ENCODE results near the gene CYP26B1. TPM values are rescaled to one million over a fixed set of nuclear protein-coding genes. Genes with fewer than 3 reads are reported as not detected.

CYP26B1 gene
- total and polyA plus RNA-seq, 4 donors = 1.1 to 4.7 (median 2.4) TPM

GRCh38 chr2:72083751-72084583, 63.7 kb downstream of the CYP26B1 start:
- Histone ChIP-seq H3K9ac (ENCODE audit: insufficient read depth in 1 of 2, low read length in 2 of 2) (no peak overlapping the region), H3K9me3 (ENCODE audit: control insufficient read depth in 4 of 4, insufficient read depth in 3 of 4, low read length in 3 of 4) (peaks cover 0 to 7% (median 0%) of the 10 kb centered on the region in 4 donors), H3K27me3 (ENCODE audit: control insufficient read depth in 3 of 3, insufficient read depth in 3 of 3, low read length in 2 of 3) (no peaks in the 10 kb centered on the region), H3K27ac (ENCODE audit: low read depth in 1 of 2, low read length in 1 of 2) (no peak overlapping the region), H3K36me3 (ENCODE audit: control insufficient read depth in 4 of 4, insufficient read depth in 4 of 4, low read length in 4 of 4) (no peaks in the 10 kb centered on the region), H3K4me1 (ENCODE audit: control insufficient read depth in 5 of 5, insufficient read depth in 5 of 5, low read length in 5 of 5) (no peaks in the 10 kb centered on the region), H3K4me3 (no peak overlapping the region)
- DNase-seq (peak in 2 of 3 donors; percentile 1 to 27), ATAC-seq (ENCODE audit: insufficient read depth, low FRiP score) (no peak)
- 83 to 86% methylated on average over 24 of the region's 24 CpGs for WGBS, 2 donors
- TF ChIP-seq CTCF (IDR thresholded peaks at IDR 0.05; ENCODE audit: control extremely low read depth, extremely low read depth) = no peak

GRCh38 chr2:72082887-72083286, 64.8 kb downstream of the CYP26B1 start:
- DNase-seq = no peak
- H3K9me3 ChIP-seq (ENCODE audit: control insufficient read depth in 4 of 4, insufficient read depth in 3 of 4, low read length in 3 of 4) = peaks cover 0 to 7% (median 0%) of the 10 kb centered on the region in 4 donors
- no peak for ATAC-seq (ENCODE audit: insufficient read depth, low FRiP score)
- no peak overlapping the region for H3K27ac ChIP-seq (ENCODE audit: low read depth in 1 of 2, low read length in 1 of 2)
- no peaks in the 10 kb centered on the region for H3K36me3 ChIP-seq (ENCODE audit: control insufficient read depth in 4 of 4, insufficient read depth in 4 of 4, low read length in 4 of 4)
- H3K27me3 ChIP-seq (ENCODE audit: control insufficient read depth in 3 of 3, insufficient read depth in 3 of 3, low read length in 2 of 3) = no peaks in the 10 kb centered on the region
- no peak for TF ChIP-seq CTCF (IDR thresholded peaks at IDR 0.05; ENCODE audit: control extremely low read depth, extremely low read depth)
- WGBS, 2 donors = 93% methylated on average over 17 of the region's 17 CpGs
- H3K4me1 ChIP-seq (ENCODE audit: control insufficient read depth in 5 of 5, insufficient read depth in 5 of 5, low read length in 5 of 5) = no peaks in the 10 kb centered on the region
- H3K9ac ChIP-seq (ENCODE audit: insufficient read depth in 1 of 2, low read length in 2 of 2) = no peak overlapping the region
- no peak overlapping the region for H3K4me3 ChIP-seq

- Histone ChIP-seq H3K27me3 (ENCODE audit: control insufficient read depth in 3 of 3, insufficient read depth in 3 of 3, low read length in 2 of 3) (no peaks in the 10 kb centered on the region), H3K4me3 (no peak overlapping the region), H3K9ac (ENCODE audit: insufficient read depth in 1 of 2, low read length in 2 of 2) (no peak overlapping the region), H3K9me3 (ENCODE audit: control insufficient read depth in 4 of 4, insufficient read depth in 3 of 4, low read length in 3 of 4) (peaks cover 0 to 7% (median 0%) of the 10 kb centered on the region in 4 donors), H3K27ac (ENCODE audit: low read depth in 1 of 2, low read length in 1 of 2) (no peak overlapping the region), H3K4me1 (ENCODE audit: control insufficient read depth in 5 of 5, insufficient read depth in 5 of 5, low read length in 5 of 5) (peaks cover 0 to 4% (median 0%) of the 10 kb centered on the region in 5 donors), H3K36me3 (ENCODE audit: control insufficient read depth in 4 of 4, insufficient read depth in 4 of 4, low read length in 4 of 4) (no peaks in the 10 kb centered on the region)
- ATAC-seq (ENCODE audit: insufficient read depth, low FRiP score) (no peak), DNase-seq (no peak)
- 91 to 92% methylated on average over 12 of the region's 12 CpGs for WGBS, 2 donors
- TF ChIP-seq CTCF (IDR thresholded peaks at IDR 0.05; ENCODE audit: control extremely low read depth, extremely low read depth) = no peak
Measured at GRCh38 chr2:72082021-72082601, 65.6 kb downstream of the CYP26B1 start.
